ENCODE data around the gene HMCN1. TPM values are rescaled to one million over a fixed set of nuclear protein-coding genes. Genes with fewer than 3 reads are reported as not detected.

HMCN1 gene
- total and polyA plus RNA-seq, 12 donors, result 0.56 to 5.8 (median 2.7) TPM

DNA sequence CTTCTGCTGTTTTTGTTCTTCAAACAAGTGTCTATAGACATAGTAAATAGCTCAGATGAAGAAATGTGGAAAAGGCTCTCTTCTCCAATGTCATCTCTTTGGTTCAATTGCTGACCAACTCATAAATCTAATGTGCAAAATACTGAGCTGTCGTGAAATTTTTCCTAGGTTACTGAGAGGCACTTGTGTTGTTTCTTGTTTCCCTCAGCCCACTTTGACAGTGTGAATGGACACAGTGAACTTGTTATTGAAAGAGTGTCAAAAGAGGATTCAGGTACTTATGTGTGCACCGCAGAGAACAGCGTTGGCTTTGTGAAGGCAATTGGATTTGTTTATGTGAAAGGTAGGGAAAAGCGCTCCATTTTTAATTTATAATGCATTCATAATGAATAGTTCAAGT is 395.6 kb downstream of the HMCN1 start:
- no peak for DNase-seq
- no peak overlapping the region for H3K27ac ChIP-seq
- intact Hi-C loops (cut with DNase I), result no loop called here
- H3K27me3 ChIP-seq, result no peaks in the 10 kb centered on the region
- H3K9me3 ChIP-seq (replicated peaks in 1 of 3), result no peaks in the 10 kb centered on the region
- H3K4me1 ChIP-seq (replicated peaks in 1 of 2), result no peaks in the 10 kb centered on the region
- TF ChIP-seq, protein P1, sequence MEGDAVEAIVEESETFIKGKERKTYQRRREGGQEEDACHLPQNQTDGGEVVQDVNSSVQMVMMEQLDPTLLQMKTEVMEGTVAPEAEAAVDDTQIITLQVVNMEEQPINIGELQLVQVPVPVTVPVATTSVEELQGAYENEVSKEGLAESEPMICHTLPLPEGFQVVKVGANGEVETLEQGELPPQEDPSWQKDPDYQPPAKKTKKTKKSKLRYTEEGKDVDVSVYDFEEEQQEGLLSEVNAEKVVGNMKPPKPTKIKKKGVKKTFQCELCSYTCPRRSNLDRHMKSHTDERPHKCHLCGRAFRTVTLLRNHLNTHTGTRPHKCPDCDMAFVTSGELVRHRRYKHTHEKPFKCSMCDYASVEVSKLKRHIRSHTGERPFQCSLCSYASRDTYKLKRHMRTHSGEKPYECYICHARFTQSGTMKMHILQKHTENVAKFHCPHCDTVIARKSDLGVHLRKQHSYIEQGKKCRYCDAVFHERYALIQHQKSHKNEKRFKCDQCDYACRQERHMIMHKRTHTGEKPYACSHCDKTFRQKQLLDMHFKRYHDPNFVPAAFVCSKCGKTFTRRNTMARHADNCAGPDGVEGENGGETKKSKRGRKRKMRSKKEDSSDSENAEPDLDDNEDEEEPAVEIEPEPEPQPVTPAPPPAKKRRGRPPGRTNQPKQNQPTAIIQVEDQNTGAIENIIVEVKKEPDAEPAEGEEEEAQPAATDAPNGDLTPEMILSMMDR (IDR thresholded peaks at IDR 0.05), result no peak
- TF ChIP-seq POLR2A (IDR thresholded peaks at IDR 0.05), result no peak
- no peaks in the 10 kb centered on the region for H3K36me3 ChIP-seq (replicated peaks in 1 of 2)
- no peak overlapping the region for H3K4me3 ChIP-seq
- 84 to 90% (median 88%) methylated on average over 4 of the region's 4 CpGs for WGBS, 4 donors

DNA sequence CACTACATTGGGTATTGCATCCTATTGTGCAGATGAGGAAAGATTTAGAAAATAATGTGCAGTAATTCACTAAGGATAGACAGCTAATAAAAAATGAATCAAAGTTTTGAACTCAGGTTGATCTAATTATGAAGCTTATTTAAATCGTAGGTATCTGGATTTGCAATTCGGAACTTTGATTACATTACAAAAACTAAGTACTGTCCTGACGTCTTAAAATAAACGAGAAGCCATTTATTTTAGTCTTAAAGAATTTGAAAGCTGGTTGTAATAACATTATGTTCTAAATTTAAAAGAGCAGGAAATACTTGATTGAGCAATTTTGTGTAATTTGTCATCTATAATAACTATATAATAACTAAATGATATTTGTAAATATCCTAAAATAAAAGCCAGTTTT is 404.9 kb downstream of the HMCN1 start:
- no peaks in the 10 kb centered on the region for H3K27me3 ChIP-seq
- H3K4me1 ChIP-seq (replicated peaks in 1 of 2), result no peaks in the 10 kb centered on the region
- no peak overlapping the region for H3K4me3 ChIP-seq
- no peaks in the 10 kb centered on the region for H3K36me3 ChIP-seq (replicated peaks in 1 of 2)
- no peak overlapping the region for H3K27ac ChIP-seq
- DNase-seq, result no peak
- intact Hi-C loops (cut with DNase I), result no loop called here
- TF ChIP-seq, protein P1 (IDR thresholded peaks at IDR 0.05), result no peak
- no peak for TF ChIP-seq POLR2A (IDR thresholded peaks at IDR 0.05)
- 55 to 72% (median 71%) methylated on average over 4 of the region's 4 CpGs for WGBS, 4 donors
- peaks cover 0 to 9% (median 0%) of the 10 kb centered on the region in 3 donors for H3K9me3 ChIP-seq (replicated peaks in 1 of 3)

DNA sequence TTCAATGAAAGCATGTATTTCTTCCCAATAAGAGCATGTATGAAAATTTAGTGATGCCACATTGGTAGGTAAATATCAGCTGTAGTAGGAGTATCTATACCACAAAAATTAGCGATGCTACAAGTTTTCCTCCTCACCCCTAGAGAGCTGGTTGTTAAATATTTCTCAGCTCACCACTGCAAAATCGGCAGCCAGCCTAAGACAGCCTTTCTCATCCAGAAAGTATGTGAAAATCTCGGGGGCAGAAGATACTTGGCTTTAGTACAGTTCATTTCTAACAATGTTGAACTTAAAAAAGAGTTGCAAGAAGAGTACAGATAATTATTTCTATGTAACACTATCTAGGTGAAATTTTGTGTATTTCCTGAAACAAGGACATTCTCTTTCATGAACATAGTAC is 405.5 kb downstream of the HMCN1 start:
- H3K27me3 ChIP-seq, result no peaks in the 10 kb centered on the region
- no peaks in the 10 kb centered on the region for H3K36me3 ChIP-seq (replicated peaks in 1 of 2)
- H3K4me1 ChIP-seq (replicated peaks in 1 of 2), result no peaks in the 10 kb centered on the region
- H3K9me3 ChIP-seq (replicated peaks in 1 of 3), result peaks cover 0 to 9% (median 0%) of the 10 kb centered on the region in 3 donors
- TF ChIP-seq, protein P1 (IDR thresholded peaks at IDR 0.05), result no peak
- no peak for TF ChIP-seq POLR2A (IDR thresholded peaks at IDR 0.05)
- intact Hi-C loops (cut with DNase I), result no loop called here
- no peak for DNase-seq
- H3K27ac ChIP-seq, result no peak overlapping the region
- WGBS, 4 donors, result 66 to 76% (median 70%) methylated on average over 3 of the region's 3 CpGs
- no peak overlapping the region for H3K4me3 ChIP-seq

DNA sequence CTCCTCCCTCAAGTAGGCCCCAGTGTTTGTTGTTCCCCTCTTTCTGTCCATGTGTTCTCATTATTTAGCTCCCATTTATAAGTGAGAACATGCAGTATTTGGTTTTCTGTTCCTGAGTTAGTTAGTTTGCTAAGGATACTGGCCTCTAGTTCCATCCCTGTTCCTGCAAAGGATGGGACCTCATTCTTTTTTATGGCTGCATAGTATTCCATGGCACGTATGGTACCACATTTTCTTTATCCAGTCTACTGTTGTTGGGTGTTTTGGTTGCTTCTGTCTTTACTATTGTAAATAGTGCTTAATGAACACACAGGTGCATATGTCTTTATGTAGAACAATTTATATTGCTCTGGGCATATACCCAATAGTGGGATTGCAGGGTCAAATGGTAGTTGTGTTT is 408.0 kb downstream of the HMCN1 start:
- WGBS, 4 donors, result 86 to 93% (median 91%) methylated on average over 1 of the region's 1 CpG
- H3K9me3 ChIP-seq (replicated peaks in 1 of 3), result peaks cover 0 to 9% (median 0%) of the 10 kb centered on the region in 3 donors
- no peak for DNase-seq
- H3K36me3 ChIP-seq (replicated peaks in 1 of 2), result no peaks in the 10 kb centered on the region
- no peaks in the 10 kb centered on the region for H3K4me1 ChIP-seq (replicated peaks in 1 of 2)
- no peak for TF ChIP-seq POLR2A (IDR thresholded peaks at IDR 0.05)
- TF ChIP-seq, protein P1 (IDR thresholded peaks at IDR 0.05), result no peak
- no peak overlapping the region for H3K4me3 ChIP-seq
- intact Hi-C loops (cut with DNase I), result no loop called here
- H3K27ac ChIP-seq, result no peak overlapping the region
- no peaks in the 10 kb centered on the region for H3K27me3 ChIP-seq

Measured in adrenal gland (tissue), 12 donors.